K562 (cell line): ENCODE data around the gene ANKRD13D. TPM values are rescaled to one million over a fixed set of nuclear protein-coding genes. Genes with fewer than 3 reads are reported as not detected.

Experiments used
- ATAC-seq: fragments of 200-7000 bp; cut with Tn5 transposase; 3 replicates; pipeline ENCODE4 v1.9.1; 2020; ENCODE audit warnings: moderate library complexity
- BruUV-seq: library from RNA; stranded (reverse); fragments of 400-500 nt; replicated peaks from 2 replicates; lab custom pipeline; 2021; lab: Mats Ljungman, UMichigan
- CTCF ChIA-PET: fragments of 300-600 bp; formaldehyde crosslinking; extraction: SDS; loops from one replicate; lab custom pipeline; 2021; ENCODE audit warnings: low intra/inter-chr PET ratio; lab: Yijun Ruan, JAX
- POLR2A ChIA-PET: fragments of 300-600, 350-650 bp; sonication (Branson Sonifier 250); formaldehyde crosslinking; extraction: SDS; loops from one replicate; lab custom pipeline; 2021; ENCODE audit warnings: antibody characterized with exemption, inconsistent platforms; lab: Yijun Ruan, JAX
- DNase-seq, 4 experiments: peaks; one replicate each; pipeline versions ENCODE4 v3.0.0 to v3.0.0-alpha.2; 2011 to 2018; ENCODE audit warnings: low spot score in 3 of 4, mixed read lengths in 3 of 4; ENCODE audit errors: extremely low read depth in 1 of 4
- FAIRE-seq: peaks from 2 replicates; lab custom pipeline; 2011; peaks lifted over from hg19 to GRCh38; lab: Jason Lieb, UNC
- H2AFZ ChIP-seq: 2 replicates; pipeline ENCODE4 v1.6.0; 2011; ENCODE audit warnings: low read depth, low read length, control low read depth, inconsistent platforms
- H3K27ac ChIP-seq: fragments of 200-600 bp; 3 replicates; pipeline ENCODE4 v1.8.0; 2011; ENCODE audit warnings: low read depth, mild to moderate bottlenecking, control low read depth, inconsistent platforms, low read length, moderate library complexity, mixed read lengths; ENCODE audit errors: extremely low read depth
- H3K27me3 ChIP-seq, 2 experiments: fragments of 300-600 bp in 1 of 2; 2 replicates in 1 of 2; 3 replicates in 1 of 2; pipeline versions ENCODE4 v1.6.0 to v1.8.0; 2011; ENCODE audit warnings: inconsistent platforms in 2 of 2, low read length in 2 of 2, mild to moderate bottlenecking in 1 of 2, mixed read lengths in 1 of 2, moderate library complexity in 1 of 2; ENCODE audit not compliant: control insufficient read depth in 2 of 2, insufficient read depth in 2 of 2
- H3K36me3 ChIP-seq: fragments of 300-600 bp; 3 replicates; pipeline ENCODE4 v1.8.0; 2011; ENCODE audit warnings: mild to moderate bottlenecking, low read length, inconsistent platforms; ENCODE audit not compliant: control insufficient read depth, insufficient read depth
- H3K4me1 ChIP-seq, 2 experiments: fragments of 200-600 bp in 1 of 2; replicated peaks in 1 of 2; 2 replicates in 1 of 2; 3 replicates in 1 of 2; pipeline versions ENCODE4 v1.5.1 to v1.8.0; 2011; ENCODE audit warnings: inconsistent platforms in 2 of 2, low read length in 2 of 2, mild to moderate bottlenecking in 1 of 2, mixed read lengths in 1 of 2, moderate library complexity in 1 of 2; ENCODE audit not compliant: control insufficient read depth in 2 of 2, insufficient read depth in 2 of 2
- H3K4me2 ChIP-seq: 2 replicates; pipeline ENCODE4 v1.6.1; 2011; ENCODE audit warnings: low read length, control low read depth, inconsistent platforms, mixed read lengths; ENCODE audit not compliant: insufficient read depth
- H3K4me3 ChIP-seq: fragments of 200-600 bp; sonication (generic), shearing (Covaris generic); 2 replicates; pipeline ENCODE4 v1.5.1; 2016; ENCODE audit warnings: control low read depth, inconsistent platforms
- H3K79me2 ChIP-seq: fragments of 200-600 bp; 3 replicates; pipeline ENCODE4 v1.8.0; 2011; ENCODE audit warnings: low read length, inconsistent platforms; ENCODE audit not compliant: control insufficient read depth, insufficient read depth
- H3K9ac ChIP-seq, 2 experiments: 2 replicates each; pipeline versions ENCODE4 v1.6.0 to v1.6.1; 2011; ENCODE audit warnings: low read depth in 2 of 2, low read length in 2 of 2, control low read depth in 1 of 2, inconsistent platforms in 1 of 2, mild to moderate bottlenecking in 1 of 2, mixed read lengths in 1 of 2; ENCODE audit not compliant: insufficient read depth in 1 of 2
- H3K9me1 ChIP-seq: one replicate; pipeline ENCODE4 v1.6.0; 2011; ENCODE audit warnings: inconsistent platforms, mild to moderate bottlenecking, low read length, moderate library complexity; ENCODE audit not compliant: control insufficient read depth, insufficient read depth
- H3K9me3 ChIP-seq: replicated peaks from 2 replicates; pipeline ENCODE4 v1.5.1; 2011; ENCODE audit warnings: low read depth, low read length, inconsistent platforms; ENCODE audit not compliant: control insufficient read depth, insufficient read depth
- H4K20me1 ChIP-seq: replicated peaks from 2 replicates; pipeline ENCODE4 v1.6.1; 2011; ENCODE audit warnings: low read length, inconsistent platforms, mixed read lengths; ENCODE audit not compliant: control insufficient read depth, insufficient read depth
- HNRNPL ChIP-seq: fragments of 200-400 bp; formaldehyde crosslinking; IDR thresholded peaks from 2 replicates; pipeline ENCODE4 v1.6.1; 2017; ENCODE audit warnings: low read depth, mild to moderate bottlenecking, low read length
- KAT8 ChIP-seq: fragments of 450-650 bp; IDR thresholded peaks from 2 replicates; pipeline ENCODE4 v1.6.1; 2016; ENCODE audit warnings: low read depth, mild to moderate bottlenecking
- POLR2G ChIP-seq: fragments of 200-400 bp; formaldehyde crosslinking; IDR thresholded peaks from 2 replicates; pipeline ENCODE4 v1.6.1; 2017; ENCODE audit warnings: low read depth, mild to moderate bottlenecking, antibody characterized with exemption, low read length, moderate library complexity
- RBFOX2 ChIP-seq: fragments of 200-400 bp; formaldehyde crosslinking; IDR thresholded peaks from 2 replicates; pipeline ENCODE4 v1.6.1; 2017; ENCODE audit warnings: low read depth, mild to moderate bottlenecking, low read length, moderate library complexity
- SNAPC5 ChIP-seq: fragments of 250-450 bp; sonication (Bioruptor Pico); IDR thresholded peaks from 2 replicates; pipeline ENCODE4 v1.8.0; 2021; ENCODE audit warnings: moderate library complexity, mild to moderate bottlenecking, inconsistent platforms
- WGBS: fragments of 100-300 bp; shearing (Covaris generic); methylation state at CpG from one replicate; pipeline ENCODE4 v1.1.6; 2016; ENCODE audit warnings: low coverage, mixed read lengths; ENCODE audit not compliant: insufficient coverage; ENCODE audit errors: missing lambda C conversion rate; 5-methylcytosine and 5-hydroxymethylcytosine counted together
- in situ Hi-C: fragments of 300-500 bp; cut with MboI; formaldehyde crosslinking; loops from 4 replicates; pipeline ENCODE4 v1.15.0; 2018; ENCODE audit warnings: inconsistent platforms, mixed read lengths
- intact Hi-C: fragments of 100-400 bp; cut with micrococcal nuclease; formaldehyde crosslinking; loops from 2 replicates; pipeline ENCODE4 v1.14.2; 2022
- polyA plus RNA-seq, 8 experiments: library from polyadenylated mRNA; depleted of rRNA in 4 of 8; stranded (reverse) in 5 of 8; unstranded in 3 of 8; fragments of >200 nt; fragmentation: Nextera tagmentation in 2 of 8; fragmentation: Illumina TruSeq in 1 of 8; extraction: Ambion mirVana in 2 of 8; extraction: Trizol in 1 of 8; gene quantifications; 2 replicates each; pipeline versions ENCODE4 v1.2.1 to v1.2.3, GENCODE V29; 2011 to 2014; ENCODE audit warnings: inconsistent platforms in 1 of 8, missing spikeins in 1 of 8
- total RNA-seq, 7 experiments: library from RNA; depleted of rRNA in 6 of 7; stranded (reverse); fragments of >200 nt in 6 of 7; fragmentation: Illumina TruSeq in 2 of 7; extraction: Trizol in 2 of 7; gene quantifications; 2 replicates each; pipeline versions ENCODE4 v1.2.1 to v1.2.3, GENCODE V29; 2011 to 2021; ENCODE audit warnings: low replicate concordance in 1 of 7

ANKRD13D gene
- total and polyA plus RNA-seq, 9 of the 15 experiments (the other 6 are each of a cell fraction or from before 2014, with no cell fraction given): 0.94 to 40.9 (median 22.4) TPM

GRCh38 chr11:67300756-67301312 is 11.7 kb downstream of the ANKRD13D start:
- in situ Hi-C loops: no loop called here
- no peak for FAIRE-seq
- CTCF ChIA-PET: no interaction called here

GRCh38 chr11:67301313-67301921 is 12.3 kb downstream of the ANKRD13D start:
- no peak for FAIRE-seq
- POLR2A ChIA-PET: interaction anchor here (0.6 to 2.1 kb wide), 2 partner anchors 13 to 21 kb away, joined by 4 to 10 read pairs; no protein-coding TSS in a partner anchor
- H3K79me2 ChIP-seq: no peaks in the 10 kb centered on the region

More at GRCh38 chr11:67300756-67301312, 11.7 kb downstream of the ANKRD13D start:
- no TSS peak for BruUV-seq
- ATAC-seq (no peak), DNase-seq (no peak)
- H3K27me3 ChIP-seq: no peaks in the 10 kb centered on the region
- intact Hi-C loops: no loop called here
- peaks cover 4% of the 10 kb centered on the region; the same call in 1 of the 2 replicates for H3K9me3 ChIP-seq
- no peak overlapping the region for H3K4me3 ChIP-seq
- H3K4me2 ChIP-seq: no peak overlapping the region
- no peaks in the 10 kb centered on the region for H4K20me1 ChIP-seq
- H3K9ac ChIP-seq: 0 out of 4 replicates have a peak overlapping the region, but pooled peaks of 1 of the 2 experiments have one; percentile 26
- peaks cover 56% of the 10 kb centered on the region; the same call in 2 of the 3 replicates for H3K36me3 ChIP-seq
- H3K4me1 ChIP-seq: peaks cover 0 to 35% of the 10 kb centered on the region in 2 experiments; a peak in 2 of 5 replicates
- H3K79me2 ChIP-seq: no peaks in the 10 kb centered on the region
- 95% methylated on average over 12 of the region's 22 CpGs for WGBS
- no peak overlapping the region for H2AFZ ChIP-seq
- no peak for TF ChIP-seq SNAPC5 (CRISPR knock-in tag)
- TF ChIP-seq RBFOX2: peak; percentile 44; the same call in 1 of the 2 replicates
- no peaks in the 10 kb centered on the region for H3K9me1 ChIP-seq
- no peak overlapping the region for H3K27ac ChIP-seq
- POLR2A ChIA-PET: interaction anchor here (0.6 to 2.1 kb wide), 4 partner anchors 10 to 75 kb away, joined by 3 to 10 read pairs (median 4); no protein-coding TSS in a partner anchor

More at GRCh38 chr11:67301313-67301921, 12.3 kb downstream of the ANKRD13D start:
- DNase-seq (no peak), ATAC-seq (no peak)
- H3K9me3 ChIP-seq: no peaks in the 10 kb centered on the region
- no peaks in the 10 kb centered on the region for H4K20me1 ChIP-seq
- in situ Hi-C loops: no loop called here
- H3K27ac ChIP-seq: no peak overlapping the region
- 90% methylated on average over 27 of the region's 28 CpGs for WGBS
- no peak overlapping the region for H2AFZ ChIP-seq
- no peak overlapping the region for H3K4me3 ChIP-seq
- intact Hi-C loops: no loop called here
- no peak overlapping the region for H3K4me2 ChIP-seq
- H3K36me3 ChIP-seq: peaks cover 52% of the 10 kb centered on the region; the same call in 2 of the 3 replicates
- CTCF ChIA-PET: no interaction called here
- peaks cover 0 to 35% of the 10 kb centered on the region in 2 experiments; a peak in 2 of 5 replicates for H3K4me1 ChIP-seq
- TF ChIP-seq HNRNPL (0 out of 2 replicates have a peak, but pooled peaks have one; percentile 47), RBFOX2 (peak; percentile 9; the same call in 1 of the 2 replicates), KAT8 (no peak), POLR2G (0 out of 2 replicates have a peak, but pooled peaks have one; percentile 42)
- H3K9ac ChIP-seq: no peak overlapping the region
- H3K9me1 ChIP-seq: no peaks in the 10 kb centered on the region
- no TSS peak for BruUV-seq
- no peaks in the 10 kb centered on the region for H3K27me3 ChIP-seq
